ENCODE results near the gene IRX6.
A peak's percentile ranks its signal among the peaks of the same experiment; 100 is the strongest.

IRX6 gene

GRCh38 chr16:55323637-55324271, at the start of gene IRX6:
IRX6 (plus strand) TSS chr16:55324203; CDS start chr16:55325092, 889 bp downstream.
- H3K4me3 ChIP-seq (ENCODE audit: low read depth, low read length), result no peak within 1 kb of the TSS
- TF ChIP-seq, protein P1, sequence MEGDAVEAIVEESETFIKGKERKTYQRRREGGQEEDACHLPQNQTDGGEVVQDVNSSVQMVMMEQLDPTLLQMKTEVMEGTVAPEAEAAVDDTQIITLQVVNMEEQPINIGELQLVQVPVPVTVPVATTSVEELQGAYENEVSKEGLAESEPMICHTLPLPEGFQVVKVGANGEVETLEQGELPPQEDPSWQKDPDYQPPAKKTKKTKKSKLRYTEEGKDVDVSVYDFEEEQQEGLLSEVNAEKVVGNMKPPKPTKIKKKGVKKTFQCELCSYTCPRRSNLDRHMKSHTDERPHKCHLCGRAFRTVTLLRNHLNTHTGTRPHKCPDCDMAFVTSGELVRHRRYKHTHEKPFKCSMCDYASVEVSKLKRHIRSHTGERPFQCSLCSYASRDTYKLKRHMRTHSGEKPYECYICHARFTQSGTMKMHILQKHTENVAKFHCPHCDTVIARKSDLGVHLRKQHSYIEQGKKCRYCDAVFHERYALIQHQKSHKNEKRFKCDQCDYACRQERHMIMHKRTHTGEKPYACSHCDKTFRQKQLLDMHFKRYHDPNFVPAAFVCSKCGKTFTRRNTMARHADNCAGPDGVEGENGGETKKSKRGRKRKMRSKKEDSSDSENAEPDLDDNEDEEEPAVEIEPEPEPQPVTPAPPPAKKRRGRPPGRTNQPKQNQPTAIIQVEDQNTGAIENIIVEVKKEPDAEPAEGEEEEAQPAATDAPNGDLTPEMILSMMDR (IDR thresholded peaks at IDR 0.05; ENCODE audit: control insufficient read depth, extremely low read depth, insufficient read depth), result no peak
- DNase-seq (ENCODE audit: low read depth), result peak; percentile 3

DNA sequence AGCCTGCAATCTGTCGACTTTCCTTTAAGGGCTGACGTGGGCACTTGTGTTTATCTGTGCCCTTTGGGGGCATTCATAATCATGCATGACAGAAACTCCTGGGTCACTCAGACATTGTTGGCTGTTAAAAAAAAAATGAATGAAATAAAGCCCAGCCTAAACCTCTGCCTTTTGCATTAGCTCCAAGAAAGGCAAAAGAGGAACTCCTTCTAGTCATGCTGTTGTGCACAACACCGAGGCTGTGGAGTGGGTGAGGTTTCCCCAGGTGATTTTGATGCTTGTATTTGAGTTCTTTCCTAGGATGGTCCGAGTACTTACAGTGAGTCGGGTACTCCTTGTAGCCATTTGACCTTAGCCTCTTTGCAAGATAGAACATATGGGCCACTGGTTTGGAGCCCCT, 49.6 kb upstream of the IRX6 start:
- DNase-seq (ENCODE audit: low read depth), result no peak
- TF ChIP-seq, protein P1 (IDR thresholded peaks at IDR 0.05; ENCODE audit: control insufficient read depth, extremely low read depth, insufficient read depth), result no peak
- no peak overlapping the region for H3K4me3 ChIP-seq (ENCODE audit: low read depth, low read length)

GRCh38 chr16:55275167-55275566, 48.8 kb upstream of the IRX6 start:
- DNase-seq (ENCODE audit: low read depth), result no peak
- TF ChIP-seq, protein P1 (IDR thresholded peaks at IDR 0.05; ENCODE audit: control insufficient read depth, extremely low read depth, insufficient read depth), result no peak
- H3K4me3 ChIP-seq (ENCODE audit: low read depth, low read length), result no peak overlapping the region

DNA sequence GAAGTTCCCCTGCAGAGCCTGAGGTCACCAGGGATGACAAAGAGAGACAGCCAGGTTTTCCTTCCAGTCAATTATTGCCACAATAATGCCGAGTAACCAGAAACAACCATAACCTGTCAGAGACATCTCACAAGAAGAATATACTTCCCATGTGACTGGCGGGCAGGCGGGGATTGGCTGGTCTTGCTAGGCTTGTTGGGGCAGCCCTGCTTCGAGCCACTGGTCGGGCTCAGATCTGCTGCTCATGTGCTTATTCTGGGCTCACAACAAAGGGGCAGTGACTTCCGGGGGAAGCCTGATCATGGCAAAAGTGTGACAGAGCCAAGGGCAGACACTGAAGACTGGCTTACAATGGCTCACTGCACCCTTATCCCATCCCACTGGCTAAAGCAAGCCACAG, 48.1 kb upstream of the IRX6 start:
- no peak for DNase-seq (ENCODE audit: low read depth)
- TF ChIP-seq, protein P1 (IDR thresholded peaks at IDR 0.05; ENCODE audit: control insufficient read depth, extremely low read depth, insufficient read depth), result no peak
- no peak overlapping the region for H3K4me3 ChIP-seq (ENCODE audit: low read depth, low read length)

GRCh38 chr16:55277536-55277935, 46.5 kb upstream of the IRX6 start:
- no peak for DNase-seq (ENCODE audit: low read depth)
- H3K4me3 ChIP-seq (ENCODE audit: low read depth, low read length), result no peak overlapping the region
- TF ChIP-seq, protein P1 (IDR thresholded peaks at IDR 0.05; ENCODE audit: control insufficient read depth, extremely low read depth, insufficient read depth), result no peak

DNA sequence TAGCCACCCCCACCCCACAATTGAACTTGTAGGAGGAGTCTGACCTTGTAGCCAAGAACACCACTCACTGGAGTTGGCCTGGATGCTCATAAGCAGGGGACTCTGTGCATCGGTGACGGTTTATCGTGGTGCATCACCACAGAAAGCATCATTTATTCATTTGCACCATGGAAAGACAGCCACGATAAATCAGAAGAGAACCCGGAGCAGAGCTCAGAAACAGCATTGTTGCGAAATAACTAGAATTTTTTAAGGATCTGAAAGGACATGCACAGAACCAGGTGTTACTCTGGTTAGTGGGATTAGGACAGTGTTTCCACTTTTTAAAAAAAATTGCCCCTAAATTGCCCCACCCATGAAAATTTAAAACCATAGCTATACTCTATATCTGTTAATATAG, 44.4 kb upstream of the IRX6 start:
- no peak overlapping the region for H3K4me3 ChIP-seq (ENCODE audit: low read depth, low read length)
- TF ChIP-seq, protein P1 (IDR thresholded peaks at IDR 0.05; ENCODE audit: control insufficient read depth, extremely low read depth, insufficient read depth), result no peak
- DNase-seq (ENCODE audit: low read depth), result no peak

- DNase-seq (ENCODE audit: low read depth), result no peak
- H3K4me3 ChIP-seq (ENCODE audit: low read depth, low read length), result no peak overlapping the region
- TF ChIP-seq, protein P1 (IDR thresholded peaks at IDR 0.05; ENCODE audit: control insufficient read depth, extremely low read depth, insufficient read depth), result no peak
These were observed 43.4 kb upstream of the IRX6 start for GRCh38 chr16:55280587-55280986.

Data from LNCaP clone FGC (cell line).